DND-41 (cell line): ENCODE results near the gene ATXN7.

Source experiments
- ATAC-seq: fragments of 200-7000 bp; cut with Tn5 transposase; 3 replicates; pipeline ENCODE4 v1.9.1; 2021; ENCODE audit warnings: low read depth; ENCODE audit not compliant: insufficient read depth
- DNase-seq: peaks from one replicate; pipeline ENCODE4 v3.0.0-alpha.2; 2020
- H2AFZ ChIP-seq: 2 replicates; pipeline ENCODE4 v1.6.0; 2012; ENCODE audit warnings: low read depth, low read length
- H3K27ac ChIP-seq: 2 replicates; pipeline ENCODE4 v1.5.1; 2012; ENCODE audit warnings: low read length, inconsistent platforms
- H3K27me3 ChIP-seq: fragments of 200-600 bp; sonication (generic); 2 replicates; pipeline ENCODE4 v1.6.0; 2012; ENCODE audit warnings: low read length, mild to moderate bottlenecking, inconsistent platforms; ENCODE audit not compliant: insufficient read depth, poor library complexity
- H3K36me3 ChIP-seq: 2 replicates; pipeline ENCODE4 v1.5.1; 2012; ENCODE audit warnings: low read length, inconsistent platforms; ENCODE audit not compliant: insufficient read depth
- H3K4me1 ChIP-seq: 2 replicates; pipeline ENCODE4 v1.5.1; 2012; ENCODE audit warnings: mild to moderate bottlenecking, low read length; ENCODE audit not compliant: insufficient read depth
- H3K4me2 ChIP-seq: 2 replicates; pipeline ENCODE4 v1.6.0; 2012; ENCODE audit warnings: mild to moderate bottlenecking, moderate library complexity, low read length, inconsistent platforms; ENCODE audit not compliant: insufficient read depth
- H3K4me3 ChIP-seq, 2 experiments: fragments of 200-600 bp in 1 of 2; shearing (Covaris generic) in 1 of 2; 2 replicates each; pipeline ENCODE4 v1.5.1; 2012 to 2016; ENCODE audit warnings: inconsistent platforms in 2 of 2, low read length in 2 of 2, mild to moderate bottlenecking in 2 of 2, low read depth in 1 of 2, moderate library complexity in 1 of 2
- H3K79me2 ChIP-seq: 2 replicates; pipeline ENCODE4 v1.6.0; 2012; ENCODE audit warnings: low read length, inconsistent platforms; ENCODE audit not compliant: insufficient read depth
- H3K9ac ChIP-seq: 2 replicates; pipeline ENCODE4 v1.6.0; 2012; ENCODE audit warnings: low read depth, mild to moderate bottlenecking, inconsistent platforms, low read length, moderate library complexity
- H3K9me3 ChIP-seq: 2 replicates; pipeline ENCODE4 v1.5.1; 2012; ENCODE audit warnings: low read length, moderate library complexity, mild to moderate bottlenecking, inconsistent platforms; ENCODE audit not compliant: insufficient read depth, severe bottlenecking
- H4K20me1 ChIP-seq: 2 replicates; pipeline ENCODE4 v1.6.0; 2012; ENCODE audit warnings: low read length; ENCODE audit not compliant: insufficient read depth
- EZH2 ChIP-seq: IDR thresholded peaks from 3 replicates; pipeline ENCODE4 v1.6.1; 2012; ENCODE audit warnings: borderline replicate concordance, low read depth, mild to moderate bottlenecking, moderate library complexity, low read length, inconsistent platforms; ENCODE audit not compliant: severe bottlenecking
- TF ChIP-seq, protein P1 (sequence below): IDR thresholded peaks from 2 replicates; pipeline ENCODE4 v1.5.1; 2012; ENCODE audit warnings: borderline replicate concordance, low read length, moderate library complexity, mild to moderate bottlenecking; ENCODE audit not compliant: poor library complexity, severe bottlenecking; ENCODE audit errors: extremely low read depth

The ATXN7 gene

DNA sequence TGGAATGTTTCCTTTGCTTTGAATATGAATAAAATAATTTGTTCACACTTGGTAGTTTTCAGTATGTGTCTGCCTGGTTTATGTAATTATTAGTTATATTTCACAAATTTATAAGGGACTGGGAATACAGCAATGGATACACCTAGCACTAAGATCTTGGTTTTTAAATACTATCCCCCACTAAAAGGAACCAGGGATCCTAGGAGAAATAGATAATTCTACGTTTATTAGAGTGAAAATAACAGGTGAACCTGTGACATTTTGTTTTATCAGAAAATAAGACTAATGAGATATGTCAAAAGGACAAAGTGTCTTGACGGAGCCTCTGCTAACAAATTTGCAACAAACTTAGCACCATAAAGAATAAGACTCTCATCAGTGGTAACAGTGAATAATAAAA is 156.2 kb downstream of the ATXN7 start:
- DNase-seq (no peak), ATAC-seq (no peak)
- TF ChIP-seq, protein P1, sequence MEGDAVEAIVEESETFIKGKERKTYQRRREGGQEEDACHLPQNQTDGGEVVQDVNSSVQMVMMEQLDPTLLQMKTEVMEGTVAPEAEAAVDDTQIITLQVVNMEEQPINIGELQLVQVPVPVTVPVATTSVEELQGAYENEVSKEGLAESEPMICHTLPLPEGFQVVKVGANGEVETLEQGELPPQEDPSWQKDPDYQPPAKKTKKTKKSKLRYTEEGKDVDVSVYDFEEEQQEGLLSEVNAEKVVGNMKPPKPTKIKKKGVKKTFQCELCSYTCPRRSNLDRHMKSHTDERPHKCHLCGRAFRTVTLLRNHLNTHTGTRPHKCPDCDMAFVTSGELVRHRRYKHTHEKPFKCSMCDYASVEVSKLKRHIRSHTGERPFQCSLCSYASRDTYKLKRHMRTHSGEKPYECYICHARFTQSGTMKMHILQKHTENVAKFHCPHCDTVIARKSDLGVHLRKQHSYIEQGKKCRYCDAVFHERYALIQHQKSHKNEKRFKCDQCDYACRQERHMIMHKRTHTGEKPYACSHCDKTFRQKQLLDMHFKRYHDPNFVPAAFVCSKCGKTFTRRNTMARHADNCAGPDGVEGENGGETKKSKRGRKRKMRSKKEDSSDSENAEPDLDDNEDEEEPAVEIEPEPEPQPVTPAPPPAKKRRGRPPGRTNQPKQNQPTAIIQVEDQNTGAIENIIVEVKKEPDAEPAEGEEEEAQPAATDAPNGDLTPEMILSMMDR: no peak
- TF ChIP-seq EZH2: no peak
- H3K79me2 ChIP-seq: peaks cover 62% of the 10 kb centered on the region
- peaks cover 31% of the 10 kb centered on the region for H3K4me1 ChIP-seq
- H2AFZ ChIP-seq: no peak overlapping the region
- no peak overlapping the region for H3K4me3 ChIP-seq
- no peaks in the 10 kb centered on the region for H3K27me3 ChIP-seq
- no peaks in the 10 kb centered on the region for H3K9me3 ChIP-seq
- no peak overlapping the region; the same call in 1 of the 2 replicates for H3K4me2 ChIP-seq
- no peak overlapping the region for H3K27ac ChIP-seq
- no peak overlapping the region for H3K9ac ChIP-seq
- peaks cover 30% of the 10 kb centered on the region for H4K20me1 ChIP-seq
- H3K36me3 ChIP-seq: peaks cover 78% of the 10 kb centered on the region

DNA sequence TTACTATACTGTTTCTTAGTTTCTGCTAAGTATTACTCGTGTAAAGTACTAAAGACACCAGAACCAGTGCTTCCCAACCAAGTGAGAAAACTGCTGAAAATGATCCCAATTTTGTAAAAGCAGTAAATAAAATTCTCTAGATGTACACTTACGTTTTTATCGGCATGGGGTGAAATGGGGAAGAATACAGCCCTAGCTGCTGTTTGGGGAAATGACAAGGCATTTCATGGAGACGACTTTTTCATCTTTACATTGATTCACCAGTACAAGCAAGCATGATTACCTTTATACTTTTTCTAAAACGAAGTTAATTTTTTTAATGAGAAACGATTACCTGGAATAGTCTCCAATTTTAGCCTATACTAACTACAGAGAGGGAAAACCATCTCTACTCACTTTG is 158.3 kb downstream of the ATXN7 start:
- peaks cover 29% of the 10 kb centered on the region for H4K20me1 ChIP-seq
- H3K36me3 ChIP-seq: peaks cover 60% of the 10 kb centered on the region
- H3K79me2 ChIP-seq: peaks cover 55% of the 10 kb centered on the region
- H3K4me2 ChIP-seq: peak overlapping the region; percentile 100
- TF ChIP-seq EZH2: no peak
- TF ChIP-seq, protein P1: peak; percentile 4
- H3K4me1 ChIP-seq: peaks cover 31% of the 10 kb centered on the region
- no peaks in the 10 kb centered on the region for H3K9me3 ChIP-seq
- peak overlapping the region; percentile 95 to 99 for H3K4me3 ChIP-seq
- peak overlapping the region; percentile 88 for H3K9ac ChIP-seq
- no peak overlapping the region for H2AFZ ChIP-seq
- ATAC-seq: no peak
- peaks cover 1% of the 10 kb centered on the region for H3K27me3 ChIP-seq
- peak overlapping the region; percentile 91 for H3K27ac ChIP-seq
- no peak for DNase-seq

DNA sequence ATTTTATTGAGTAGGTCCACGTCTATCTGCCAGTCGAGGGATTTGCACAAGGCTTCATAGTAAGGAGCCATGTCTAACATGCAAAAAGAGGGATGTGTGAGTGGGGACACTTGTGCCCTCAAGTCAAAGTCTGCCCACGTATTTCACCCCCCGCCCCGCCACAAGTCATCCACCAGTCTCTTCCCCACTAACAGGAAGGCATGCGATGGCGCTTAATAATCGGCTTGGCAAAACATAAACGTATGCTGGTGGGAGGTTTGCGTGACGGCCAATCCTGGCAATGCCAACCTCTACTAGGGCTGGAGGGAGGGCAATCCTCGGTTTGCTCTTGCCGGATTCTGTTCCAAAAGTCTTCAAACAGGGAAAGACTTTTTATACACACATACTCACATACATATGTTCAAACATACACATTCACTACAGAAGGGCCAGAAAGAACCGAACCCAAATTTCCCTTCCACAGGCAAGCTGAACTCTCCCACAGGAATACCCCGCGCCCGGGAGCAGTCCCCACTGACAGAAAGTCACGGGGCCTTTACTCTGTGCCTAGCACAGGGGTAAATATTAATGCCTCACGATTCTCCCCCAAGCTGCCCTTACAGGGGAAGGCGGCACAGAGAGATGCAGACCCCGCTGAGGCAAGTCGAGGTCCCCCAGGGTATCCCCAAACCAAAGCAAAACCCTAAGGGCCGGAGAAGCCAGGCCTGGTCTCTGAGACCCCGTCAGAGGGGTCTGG is 159.0 kb downstream of the ATXN7 start:
- TF ChIP-seq EZH2: no peak
- TF ChIP-seq, protein P1: no peak
- H4K20me1 ChIP-seq: peaks cover 27% of the 10 kb centered on the region
- peak overlapping the region; percentile 100 for H3K4me2 ChIP-seq
- no peaks in the 10 kb centered on the region for H3K9me3 ChIP-seq
- H3K36me3 ChIP-seq: peaks cover 53% of the 10 kb centered on the region
- H3K4me1 ChIP-seq: peaks cover 31% of the 10 kb centered on the region
- H3K4me3 ChIP-seq: peak overlapping the region; percentile 95 to 99
- peak overlapping the region; percentile 88 for H3K9ac ChIP-seq
- H3K27me3 ChIP-seq: peaks cover 5% of the 10 kb centered on the region
- peak overlapping the region; percentile 96 for H2AFZ ChIP-seq
- peaks cover 49% of the 10 kb centered on the region for H3K79me2 ChIP-seq
- ATAC-seq (peak; percentile 8; the same call in 2 of the 3 replicates), DNase-seq (peak; percentile 20)
- peak overlapping the region; percentile 91 for H3K27ac ChIP-seq
